IPS-11a (cell line): ENCODE results near the gene LTV1.
"Not testable (repeated sequence)": the region's sequence is repeated elsewhere in the genome, so short reads cannot be mapped to it uniquely, and the experiment has no call there.

Experiments used
- H3K4me3 ChIP-seq: one replicate; pipeline ENCODE4 v1.5.1; 2013; ENCODE audit warnings: low read depth, low read length, control low read depth

LTV1 gene, protein sequence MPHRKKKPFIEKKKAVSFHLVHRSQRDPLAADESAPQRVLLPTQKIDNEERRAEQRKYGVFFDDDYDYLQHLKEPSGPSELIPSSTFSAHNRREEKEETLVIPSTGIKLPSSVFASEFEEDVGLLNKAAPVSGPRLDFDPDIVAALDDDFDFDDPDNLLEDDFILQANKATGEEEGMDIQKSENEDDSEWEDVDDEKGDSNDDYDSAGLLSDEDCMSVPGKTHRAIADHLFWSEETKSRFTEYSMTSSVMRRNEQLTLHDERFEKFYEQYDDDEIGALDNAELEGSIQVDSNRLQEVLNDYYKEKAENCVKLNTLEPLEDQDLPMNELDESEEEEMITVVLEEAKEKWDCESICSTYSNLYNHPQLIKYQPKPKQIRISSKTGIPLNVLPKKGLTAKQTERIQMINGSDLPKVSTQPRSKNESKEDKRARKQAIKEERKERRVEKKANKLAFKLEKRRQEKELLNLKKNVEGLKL

DNA sequence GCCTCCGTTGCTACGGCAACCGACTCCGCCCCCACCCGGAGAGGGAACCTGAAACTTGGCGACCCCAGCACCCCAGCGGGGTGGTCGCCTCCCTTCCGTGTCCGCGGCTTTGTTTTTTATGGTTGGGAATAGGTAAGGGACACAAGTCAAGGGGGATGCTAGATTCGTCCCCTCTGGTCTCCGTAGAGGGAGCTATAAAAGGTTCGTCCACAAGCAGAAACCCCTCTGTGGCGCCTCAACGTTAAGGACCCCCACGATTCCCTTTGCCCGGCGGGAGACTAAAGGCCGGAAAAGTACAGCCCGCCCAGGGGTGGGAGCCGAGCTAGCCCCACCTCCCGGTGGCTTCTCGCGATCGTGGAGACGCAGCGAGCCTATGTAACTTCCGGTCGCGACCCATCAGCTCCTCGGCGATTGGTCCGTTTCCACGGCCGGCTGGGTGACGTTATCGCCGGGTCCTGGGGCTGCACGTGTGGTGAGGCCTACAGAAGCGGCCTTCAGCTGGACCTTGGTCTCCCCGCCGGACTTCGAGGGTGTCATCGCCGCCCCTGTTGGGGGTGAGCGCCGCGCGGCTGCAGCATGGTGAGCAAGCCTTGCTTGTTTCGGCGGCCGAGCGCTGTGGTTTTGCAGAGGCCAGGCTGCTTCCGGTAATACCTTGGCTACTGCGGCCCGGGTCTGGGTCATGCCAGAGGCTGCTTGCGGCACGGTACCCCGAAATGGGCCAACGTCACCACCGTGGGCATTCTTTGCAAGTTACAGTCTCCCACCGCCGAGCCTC, at the start of gene LTV1:
LTV1 (plus strand) TSS at position 437 of the 775 bp plus-strand sequence; CDS start at position 577, 140 bp downstream.
- H3K4me3 ChIP-seq, result peak within 1 kb of the TSS; percentile 99

DNA sequence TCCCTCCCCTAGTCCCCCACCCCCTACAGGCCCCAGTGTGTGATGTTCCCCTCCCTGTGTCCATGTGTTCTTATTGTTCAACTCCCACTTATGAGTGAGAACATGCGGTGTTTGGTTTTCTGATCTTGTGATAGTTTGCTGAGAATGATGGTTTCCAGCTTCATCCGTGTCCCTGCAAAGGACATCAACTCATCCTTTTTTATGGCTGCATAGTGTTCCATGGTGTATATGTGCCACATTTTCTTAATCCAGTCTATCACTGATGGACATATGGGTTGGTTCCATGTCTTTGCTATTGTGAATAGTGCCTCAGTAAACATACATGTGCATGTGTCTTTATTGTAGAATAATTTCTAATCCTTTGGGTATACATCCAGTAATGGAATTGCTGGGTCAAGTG, 46.6 kb upstream of the LTV1 start:
- H3K4me3 ChIP-seq, result not testable (repeated sequence)

DNA sequence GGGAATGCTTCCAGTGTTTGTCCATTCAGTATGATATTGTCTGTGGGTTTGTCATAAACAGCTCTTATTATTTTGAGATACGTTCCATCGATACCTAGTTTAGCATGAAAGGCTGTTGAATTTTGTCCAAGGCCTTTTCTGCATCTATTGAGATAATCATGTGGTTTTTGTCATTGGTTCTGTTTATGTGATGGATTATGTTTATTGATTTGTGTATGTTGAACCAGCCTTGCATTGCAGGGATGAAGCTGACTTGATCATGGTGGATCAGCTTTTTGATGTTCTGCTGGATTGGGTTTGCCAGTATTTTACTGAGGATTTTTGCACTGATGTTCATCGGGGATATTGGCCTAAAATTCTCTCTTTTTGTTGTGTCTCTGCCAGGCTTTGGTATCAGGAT, 44.7 kb upstream of the LTV1 start:
- H3K4me3 ChIP-seq, result not testable (repeated sequence)

DNA sequence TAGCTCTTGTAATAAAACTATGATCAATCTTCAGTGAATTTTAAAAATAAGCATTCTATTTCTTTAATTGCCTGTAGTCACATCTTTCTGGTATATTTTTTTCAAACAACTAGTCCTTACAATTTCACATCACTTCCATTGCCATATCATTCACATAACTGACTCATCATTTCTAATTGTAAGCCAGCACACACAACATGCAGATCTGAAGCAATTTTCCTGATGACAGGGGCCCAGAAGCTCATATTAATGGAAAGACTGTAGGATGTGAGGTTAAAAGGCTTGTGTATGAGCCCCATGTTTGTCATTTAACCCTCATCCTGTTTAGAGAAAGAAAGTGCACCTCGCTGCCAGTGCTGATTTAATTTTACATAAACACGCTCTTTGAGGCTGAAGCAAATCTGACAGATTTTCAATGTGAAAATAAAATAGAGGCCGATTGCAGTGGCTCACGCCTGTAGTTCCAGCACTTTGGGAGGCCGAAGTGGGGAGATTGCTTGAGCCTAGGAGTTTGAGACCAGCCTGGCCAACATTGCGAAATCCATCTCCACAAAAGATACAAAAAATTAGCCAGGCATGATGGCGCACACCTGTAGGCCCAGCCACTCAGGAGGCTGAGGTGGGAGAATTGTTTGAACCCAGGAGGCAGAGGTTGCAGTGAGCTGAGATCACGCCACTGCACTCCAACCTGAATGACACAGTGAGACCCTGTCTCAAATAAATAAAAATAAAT, 40.1 kb upstream of the LTV1 start:
- H3K4me3 ChIP-seq, result no peak overlapping the region

DNA sequence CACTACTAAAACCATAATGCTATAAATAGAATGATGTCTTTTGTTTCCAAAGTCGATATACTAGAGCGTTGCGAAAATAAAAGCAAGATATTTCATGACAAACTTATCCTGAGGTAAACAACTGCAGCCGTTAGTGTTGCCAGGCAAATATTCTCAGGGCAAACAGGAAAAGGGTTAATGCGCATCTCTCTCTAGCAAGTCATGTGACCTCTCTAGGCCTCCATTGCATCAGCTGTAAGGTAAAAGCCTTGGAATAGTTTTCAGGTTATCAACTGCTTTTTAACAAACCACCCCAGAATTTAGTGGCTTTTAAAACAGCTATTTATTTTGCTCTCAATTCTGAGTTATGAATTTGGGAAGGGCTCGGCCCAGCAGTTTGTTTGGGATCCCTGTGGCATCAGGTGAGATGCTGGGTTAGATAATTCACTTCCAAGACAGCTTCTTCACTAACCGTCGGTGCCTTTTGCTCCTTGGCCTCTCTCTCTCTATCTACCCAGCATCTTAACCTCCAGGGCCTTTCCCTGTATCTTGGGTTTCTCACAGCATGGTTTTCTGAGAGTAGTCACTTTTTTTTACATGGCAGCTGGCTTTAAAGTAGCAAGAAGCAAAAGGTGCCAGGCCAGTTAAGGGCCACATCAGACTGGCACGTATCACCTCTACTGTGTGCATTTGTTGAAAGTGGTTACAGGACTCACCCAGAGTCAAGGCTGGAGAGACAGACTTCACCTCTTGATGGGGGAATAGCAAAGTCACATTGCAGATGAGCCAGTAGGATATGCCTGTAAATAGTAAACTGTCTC, 39.2 kb upstream of the LTV1 start:
- H3K4me3 ChIP-seq, result no peak overlapping the region

DNA sequence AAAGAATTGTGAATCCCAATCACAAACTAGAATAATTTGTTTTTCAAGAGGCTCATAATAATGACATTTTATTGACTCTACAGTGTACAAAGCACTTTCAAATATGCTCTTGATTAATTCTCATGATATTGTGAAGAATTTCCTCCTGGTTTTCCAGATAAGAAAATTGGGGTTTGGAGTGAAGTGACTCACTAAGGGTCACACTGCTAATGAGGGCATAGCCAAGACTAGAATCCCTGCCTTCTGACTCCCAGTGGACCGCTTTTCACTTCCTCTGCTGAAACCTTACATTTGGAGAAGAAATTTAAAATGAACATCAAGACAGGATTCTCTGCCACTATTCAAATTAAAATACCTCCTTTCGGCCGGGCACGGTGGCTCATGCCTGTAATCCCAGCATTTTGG, 38.3 kb upstream of the LTV1 start:
- H3K4me3 ChIP-seq, result no peak overlapping the region

DNA sequence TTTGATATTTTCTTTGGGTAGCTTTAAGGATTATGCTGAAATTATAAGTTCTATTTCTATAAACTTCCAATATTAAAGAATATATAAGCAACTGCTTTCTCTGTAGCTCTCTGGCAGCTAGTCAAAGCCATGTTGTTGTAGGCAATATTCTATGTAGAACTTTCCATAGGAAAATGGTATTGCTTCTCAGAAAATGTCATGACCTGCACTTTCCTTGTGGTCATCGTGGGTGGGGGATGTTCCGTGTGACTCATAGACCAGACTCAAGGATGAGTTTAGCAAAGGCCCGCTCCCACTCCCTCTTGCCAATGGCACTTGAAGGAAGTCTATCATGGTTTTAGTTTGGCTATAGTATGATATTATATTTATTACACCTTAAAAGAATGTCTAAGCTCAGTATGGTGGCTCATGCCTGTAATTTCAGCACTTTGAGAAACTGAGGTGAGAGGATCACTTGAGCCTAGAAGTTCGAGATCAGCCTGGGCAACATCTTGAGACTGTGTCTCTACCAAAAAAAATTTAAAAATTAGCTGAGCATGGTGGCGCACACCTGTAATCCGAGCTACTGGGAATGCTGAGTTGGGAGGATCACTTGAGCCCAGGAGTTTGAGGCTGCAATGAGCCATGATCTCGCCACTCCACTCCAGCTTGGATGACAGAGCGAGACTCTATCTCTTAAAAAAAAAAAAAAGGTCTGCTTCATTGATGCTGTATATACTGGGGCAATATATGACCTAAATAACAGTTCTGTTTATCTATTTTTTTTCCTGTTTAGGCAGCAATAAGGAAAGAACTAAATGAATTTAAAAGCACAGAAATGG, 36.6 kb upstream of the LTV1 start:
- no peak overlapping the region for H3K4me3 ChIP-seq

DNA sequence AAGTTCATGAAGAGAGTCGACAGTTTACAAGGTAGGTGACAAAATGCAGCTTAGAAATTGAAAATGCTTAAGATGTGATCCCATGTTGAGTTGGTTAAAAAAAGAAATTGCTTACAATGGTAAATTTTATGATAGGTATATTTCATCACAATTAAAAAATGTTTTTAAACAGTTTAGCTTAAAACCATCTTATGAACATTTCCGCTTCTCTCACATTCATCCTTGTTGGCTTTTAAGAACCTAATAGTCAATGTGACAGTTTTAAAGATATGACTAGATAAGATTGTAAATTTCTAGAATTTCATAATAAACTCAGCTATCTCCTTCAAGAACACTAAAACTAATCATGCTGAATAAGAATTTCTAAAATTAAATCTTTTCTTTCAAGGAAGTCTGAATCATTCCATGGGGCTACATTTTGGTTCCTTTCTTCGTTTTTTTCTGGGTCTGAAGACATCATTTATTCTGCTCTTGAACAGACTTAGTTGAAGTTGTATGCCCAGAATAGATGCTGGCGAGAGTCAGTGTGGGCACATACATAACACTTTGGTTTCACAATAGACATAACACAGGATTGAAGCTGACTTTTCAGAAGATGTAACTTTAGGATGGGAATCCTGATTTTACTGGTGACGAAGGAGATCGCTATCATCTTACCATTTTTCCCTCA, 35.9 kb upstream of the LTV1 start:
- no peak overlapping the region for H3K4me3 ChIP-seq

DNA sequence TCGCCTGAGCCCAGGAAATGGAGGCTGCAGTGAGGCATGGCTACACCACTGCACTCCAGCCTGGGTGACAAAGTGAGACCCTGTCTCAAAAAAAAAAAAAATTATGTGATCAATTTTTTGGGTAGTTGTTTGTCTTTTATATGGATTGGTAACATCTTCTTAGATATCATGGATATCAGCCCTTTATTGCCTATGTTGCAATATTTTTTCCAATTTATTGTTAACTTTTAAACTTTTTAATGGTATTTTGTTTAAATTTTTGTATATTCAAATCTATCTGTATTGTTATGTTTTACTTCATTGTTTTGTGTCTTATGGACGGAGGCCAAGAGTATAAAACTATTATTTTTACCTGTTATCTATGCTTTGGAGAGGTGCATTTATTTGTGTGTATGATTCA, 32.4 kb upstream of the LTV1 start:
- no peak overlapping the region for H3K4me3 ChIP-seq

DNA sequence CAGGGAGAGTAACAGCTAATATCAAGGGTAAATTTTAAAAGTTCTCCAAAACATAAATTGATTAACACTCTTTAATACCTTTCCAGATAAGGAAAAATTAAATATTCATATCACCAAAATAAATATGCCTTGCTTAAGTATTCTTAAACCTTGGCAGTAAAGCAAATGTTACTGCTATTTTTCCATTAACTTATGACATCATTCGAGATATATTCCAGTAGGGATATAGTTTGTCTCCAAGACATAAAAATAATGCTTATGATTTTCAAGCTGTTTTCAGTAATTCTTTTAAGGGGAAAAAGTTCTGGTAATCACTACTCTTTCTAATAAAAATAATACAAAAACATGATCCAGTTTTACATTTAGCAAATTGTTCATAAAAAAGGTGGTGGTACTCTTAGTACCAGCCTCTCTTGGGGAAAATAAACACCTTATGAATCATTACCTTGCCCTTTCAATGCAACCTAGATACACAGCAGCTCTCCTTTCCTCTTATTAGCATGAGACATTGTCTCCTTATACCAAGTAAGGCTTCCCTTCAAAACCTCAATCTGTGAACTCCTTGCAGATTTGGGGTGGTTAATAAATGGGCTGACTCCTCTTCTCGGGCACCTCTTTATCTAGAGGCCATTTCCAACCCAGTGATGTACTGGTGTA, 31.5 kb upstream of the LTV1 start:
- no peak overlapping the region for H3K4me3 ChIP-seq

DNA sequence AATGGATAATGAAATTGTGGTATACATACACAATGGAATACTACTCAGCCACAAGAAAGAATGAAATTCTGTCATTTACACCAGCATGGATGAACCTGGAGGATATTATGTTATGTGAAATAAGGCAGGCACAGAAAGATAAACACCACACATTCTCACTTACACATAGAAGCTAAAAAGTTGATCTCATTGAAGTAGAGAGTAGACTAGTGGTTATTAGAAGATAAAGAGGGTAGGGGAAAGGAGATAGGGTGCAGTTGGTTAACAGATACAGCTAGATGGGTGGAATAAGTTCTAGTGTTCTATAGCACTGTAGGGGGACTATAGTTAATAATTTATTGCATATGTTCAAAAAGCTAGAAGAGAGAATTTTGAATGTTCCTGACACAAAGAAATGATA, 25.5 kb upstream of the LTV1 start:
- no peak overlapping the region for H3K4me3 ChIP-seq

DNA sequence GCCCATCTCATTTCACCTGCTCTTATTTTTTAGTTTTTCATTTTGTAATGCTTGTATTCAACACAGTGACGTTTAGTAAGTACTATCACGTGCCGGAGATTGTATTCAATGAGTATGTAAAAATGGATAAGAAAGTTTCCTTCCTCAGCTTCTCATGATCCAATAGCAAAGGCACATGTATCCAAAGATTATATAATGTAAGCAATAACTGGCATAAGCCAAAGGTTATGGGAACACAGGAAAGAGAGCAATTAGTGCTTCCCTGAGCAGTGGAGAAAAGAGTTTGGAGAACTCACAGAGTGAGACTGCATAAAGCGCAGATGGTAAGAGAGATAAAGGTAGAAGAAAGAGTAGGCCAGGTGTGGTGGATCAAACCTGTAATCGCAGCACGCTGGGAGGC, 21.8 kb upstream of the LTV1 start:
- H3K4me3 ChIP-seq, result no peak overlapping the region

DNA sequence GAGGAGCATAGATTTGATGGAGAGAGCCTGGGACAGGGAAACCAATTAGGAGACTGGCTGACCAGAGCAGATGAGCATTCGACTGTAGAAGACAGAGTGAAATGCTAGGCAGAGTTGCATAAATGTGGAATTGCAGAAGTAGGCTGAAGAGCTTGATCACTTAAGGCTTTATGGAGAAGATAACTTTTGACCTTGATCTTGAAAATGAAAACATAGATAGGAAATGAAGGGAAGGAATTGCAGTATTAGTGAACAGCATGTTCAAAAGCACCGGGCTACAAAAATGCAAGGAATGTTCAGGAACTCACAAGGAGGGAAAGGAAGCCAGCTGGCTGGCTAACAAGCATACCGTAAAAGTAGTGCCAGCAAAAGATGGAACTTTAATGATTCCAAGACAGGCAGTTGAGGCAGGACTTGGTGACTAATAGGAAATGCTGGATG, 20.5 kb upstream of the LTV1 start:
- H3K4me3 ChIP-seq, result no peak overlapping the region

DNA sequence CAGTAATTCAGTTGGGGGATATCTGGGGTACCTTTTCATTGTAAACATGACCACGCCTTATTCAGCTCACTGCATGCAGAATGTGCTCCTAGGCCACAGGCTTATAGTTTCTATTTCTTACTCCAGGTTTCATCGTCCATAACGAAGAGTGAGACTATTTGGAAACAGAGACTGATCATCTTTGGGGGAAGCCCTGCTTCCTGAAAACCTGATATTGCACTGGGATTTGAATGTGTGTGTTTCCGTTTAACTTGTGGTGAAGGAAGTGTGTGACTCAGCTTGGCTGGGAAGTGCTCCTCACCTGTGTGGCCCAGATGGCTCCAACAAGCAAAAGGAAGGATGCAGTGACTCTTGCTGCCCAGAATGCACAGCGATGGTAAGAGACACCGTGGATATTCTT, 19.6 kb upstream of the LTV1 start:
- no peak overlapping the region for H3K4me3 ChIP-seq

DNA sequence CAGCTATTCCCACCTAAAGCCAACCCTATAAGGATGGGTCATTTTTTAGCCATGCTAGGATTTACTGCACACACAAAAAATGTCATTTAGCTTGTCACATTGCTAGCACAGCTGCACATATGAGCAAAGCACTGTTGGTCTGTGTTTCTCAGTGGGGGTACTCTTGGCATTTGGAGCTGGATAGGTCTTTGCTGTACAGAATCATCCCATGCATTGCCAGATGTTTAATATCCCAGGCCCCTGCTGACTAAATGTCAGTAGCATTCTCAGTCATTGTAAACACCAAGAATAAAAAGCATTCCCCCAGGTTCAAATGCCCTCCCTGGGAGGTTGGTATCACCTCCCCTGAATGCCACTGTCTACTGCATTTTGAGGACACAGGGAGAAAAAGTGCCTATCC, 14.6 kb upstream of the LTV1 start:
- no peak overlapping the region for H3K4me3 ChIP-seq

DNA sequence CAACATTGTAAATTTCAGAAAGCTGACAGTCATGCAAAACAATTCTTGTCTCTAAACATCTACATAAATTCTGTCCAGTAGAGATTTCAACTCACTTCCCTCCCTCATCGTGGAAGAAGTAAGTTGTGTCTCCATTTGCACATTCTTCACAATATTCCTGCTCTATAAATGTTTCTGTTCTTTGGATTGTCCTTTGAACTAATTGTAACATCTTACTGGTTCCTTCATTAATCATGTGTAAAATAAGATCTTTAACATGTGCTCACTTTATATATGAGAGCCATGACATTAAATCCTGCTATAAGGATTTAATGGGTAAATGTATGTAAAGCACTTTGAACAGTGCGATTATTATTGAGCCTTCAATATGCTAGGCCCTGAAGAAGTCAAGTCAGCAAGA, 7.0 kb upstream of the LTV1 start:
- no peak overlapping the region for H3K4me3 ChIP-seq

DNA sequence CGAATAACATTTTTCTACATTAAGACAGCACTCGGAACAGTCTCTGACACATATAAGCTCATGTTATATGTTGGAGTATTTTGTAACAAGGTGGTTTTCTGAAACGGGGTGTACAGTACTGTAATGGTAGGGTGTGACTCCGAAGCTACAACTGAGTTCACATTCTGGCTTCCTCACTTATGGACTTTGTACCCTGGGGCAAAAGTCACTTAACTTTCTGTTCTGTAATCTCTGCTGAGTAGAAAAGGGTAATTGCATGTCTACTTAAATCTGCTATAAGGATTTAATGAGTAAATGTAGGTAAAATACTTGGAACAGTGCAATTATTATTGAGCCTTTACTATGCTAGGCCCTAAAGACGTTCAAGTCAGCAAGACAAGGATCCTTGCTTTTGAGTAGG, 4.7 kb upstream of the LTV1 start:
- no peak overlapping the region for H3K4me3 ChIP-seq

DNA sequence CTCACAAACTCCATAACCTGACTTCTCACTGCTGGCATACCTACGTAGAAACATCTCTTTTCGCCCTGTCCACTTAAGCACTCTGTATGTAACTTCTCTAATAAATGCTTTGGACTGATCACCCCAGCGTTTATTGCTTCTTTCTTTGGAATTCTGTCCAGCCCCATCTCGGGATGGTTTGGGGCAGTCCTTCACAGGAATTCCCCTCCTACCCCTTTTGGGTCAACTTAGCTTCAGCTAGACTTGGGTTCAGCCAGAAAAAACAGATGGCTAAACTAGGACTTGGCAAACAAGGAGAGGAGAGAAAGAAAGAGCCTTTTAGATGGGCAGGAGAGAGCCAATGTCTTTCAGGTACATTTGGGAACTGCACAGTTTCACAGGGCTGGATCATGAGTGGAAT, 3.9 kb upstream of the LTV1 start:
- H3K4me3 ChIP-seq, result no peak overlapping the region
